Stimulated activated CD8-positive, alpha-beta memory T cell treated with anti-CD3 and anti-CD28 coated beads, Interleukin-7, amount 100 ng/mL, for 1 hour (primary cell): ENCODE results near the gene SETD5.
A peak's percentile ranks its signal among the peaks of the same experiment; 100 is the strongest.

Experiments used
- DNase-seq, 2 donors: peaks; one replicate each; pipeline ENCODE4 v3.0.0-alpha.2; 2020; ENCODE audit warnings: low read depth in 2 of 2

SETD5 gene, protein sequence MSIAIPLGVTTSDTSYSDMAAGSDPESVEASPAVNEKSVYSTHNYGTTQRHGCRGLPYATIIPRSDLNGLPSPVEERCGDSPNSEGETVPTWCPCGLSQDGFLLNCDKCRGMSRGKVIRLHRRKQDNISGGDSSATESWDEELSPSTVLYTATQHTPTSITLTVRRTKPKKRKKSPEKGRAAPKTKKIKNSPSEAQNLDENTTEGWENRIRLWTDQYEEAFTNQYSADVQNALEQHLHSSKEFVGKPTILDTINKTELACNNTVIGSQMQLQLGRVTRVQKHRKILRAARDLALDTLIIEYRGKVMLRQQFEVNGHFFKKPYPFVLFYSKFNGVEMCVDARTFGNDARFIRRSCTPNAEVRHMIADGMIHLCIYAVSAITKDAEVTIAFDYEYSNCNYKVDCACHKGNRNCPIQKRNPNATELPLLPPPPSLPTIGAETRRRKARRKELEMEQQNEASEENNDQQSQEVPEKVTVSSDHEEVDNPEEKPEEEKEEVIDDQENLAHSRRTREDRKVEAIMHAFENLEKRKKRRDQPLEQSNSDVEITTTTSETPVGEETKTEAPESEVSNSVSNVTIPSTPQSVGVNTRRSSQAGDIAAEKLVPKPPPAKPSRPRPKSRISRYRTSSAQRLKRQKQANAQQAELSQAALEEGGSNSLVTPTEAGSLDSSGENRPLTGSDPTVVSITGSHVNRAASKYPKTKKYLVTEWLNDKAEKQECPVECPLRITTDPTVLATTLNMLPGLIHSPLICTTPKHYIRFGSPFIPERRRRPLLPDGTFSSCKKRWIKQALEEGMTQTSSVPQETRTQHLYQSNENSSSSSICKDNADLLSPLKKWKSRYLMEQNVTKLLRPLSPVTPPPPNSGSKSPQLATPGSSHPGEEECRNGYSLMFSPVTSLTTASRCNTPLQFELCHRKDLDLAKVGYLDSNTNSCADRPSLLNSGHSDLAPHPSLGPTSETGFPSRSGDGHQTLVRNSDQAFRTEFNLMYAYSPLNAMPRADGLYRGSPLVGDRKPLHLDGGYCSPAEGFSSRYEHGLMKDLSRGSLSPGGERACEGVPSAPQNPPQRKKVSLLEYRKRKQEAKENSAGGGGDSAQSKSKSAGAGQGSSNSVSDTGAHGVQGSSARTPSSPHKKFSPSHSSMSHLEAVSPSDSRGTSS (N-terminal part only)

DNA sequence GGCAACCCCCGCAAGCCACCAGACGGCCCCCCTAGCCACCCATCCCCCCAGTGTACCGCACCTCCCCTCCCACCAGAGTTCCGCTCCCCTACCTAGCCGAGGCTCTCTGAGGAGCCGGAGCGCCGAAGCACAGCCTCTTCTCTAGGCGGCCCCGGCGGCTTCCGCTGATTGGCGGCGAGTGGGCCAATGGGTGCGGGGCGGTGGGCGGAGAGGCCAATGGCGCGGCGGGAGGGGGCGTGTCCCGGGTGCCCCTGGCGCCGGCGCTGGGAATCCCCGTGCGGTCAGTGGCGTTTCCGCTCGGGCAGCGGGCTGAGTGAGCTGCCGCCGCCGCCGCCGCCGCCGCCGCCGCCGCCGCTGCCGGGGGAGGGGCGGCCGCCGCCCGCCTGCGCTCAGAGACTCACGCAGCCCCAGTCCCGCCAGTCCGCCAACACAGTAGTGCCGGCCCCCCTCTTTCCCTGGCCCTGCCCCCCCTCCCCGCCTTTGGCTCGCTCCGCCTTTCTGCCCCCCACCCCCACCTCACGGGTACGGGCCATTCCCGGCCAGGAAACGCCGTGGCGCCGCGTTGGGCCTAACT is at the start of gene SETD5:
Gene SETD5, plus strand, starts transcription at position 284 of the 574 bp plus-strand sequence. CDS start 31,324 bp downstream, outside the sequence.
- peak; percentile 99 for DNase-seq

DNA sequence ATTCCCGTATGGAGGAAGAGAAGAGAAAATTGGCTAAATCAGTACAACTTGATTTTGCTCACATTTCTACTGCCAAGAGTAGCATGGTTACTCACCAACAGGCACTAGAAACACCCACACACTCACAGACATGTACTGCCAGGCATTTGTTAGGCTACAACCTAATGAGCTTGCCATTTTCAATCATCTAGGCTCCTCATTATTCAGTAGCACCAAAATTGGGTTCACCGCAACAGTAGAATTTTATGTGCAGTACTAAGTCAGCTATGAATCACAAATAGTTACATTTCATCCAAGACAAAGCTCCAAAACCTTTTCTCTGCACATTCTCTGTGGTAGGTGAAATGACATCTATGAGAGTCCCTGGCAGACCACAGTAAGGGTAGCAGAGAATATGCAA is 49.5 kb upstream of the SETD5 start:
- DNase-seq = no peak

DNA sequence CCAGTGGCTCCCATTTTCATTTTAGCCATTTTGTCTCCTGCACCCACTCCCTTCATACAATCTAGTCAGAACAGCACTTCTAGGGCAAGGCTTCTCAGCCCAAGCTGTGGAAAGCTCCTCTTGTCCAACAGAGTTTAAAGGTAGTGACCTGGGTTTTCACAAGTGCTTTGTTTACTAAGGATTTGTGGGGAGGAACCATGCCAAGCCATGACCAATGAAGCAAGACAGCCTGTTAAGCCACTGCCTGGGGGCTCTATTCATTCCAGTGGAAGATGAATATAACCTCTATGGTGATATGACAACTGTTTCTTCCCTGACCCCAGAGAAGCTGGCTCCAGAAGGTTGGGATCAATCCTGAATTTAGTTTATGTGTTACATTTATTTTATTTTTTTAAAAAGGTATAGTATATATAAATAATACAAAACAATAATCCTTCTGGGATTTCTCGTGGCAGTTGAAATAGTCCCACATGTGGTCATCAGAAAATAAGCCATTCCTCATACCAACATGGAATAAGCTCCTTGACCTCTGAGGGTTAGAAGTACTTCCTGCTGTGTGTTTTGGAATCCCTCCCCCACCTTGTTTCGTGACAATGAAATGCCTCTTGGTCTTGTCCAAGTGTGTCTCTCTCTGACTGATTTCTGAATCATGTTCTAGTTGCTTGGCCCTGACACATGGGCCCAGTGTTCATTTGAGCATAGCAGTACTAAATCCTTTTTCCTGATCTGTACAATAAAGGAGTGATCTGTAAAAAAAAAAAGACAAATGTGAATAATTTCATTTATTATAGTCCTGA is 47.9 kb upstream of the SETD5 start:
- no peak for DNase-seq

DNA sequence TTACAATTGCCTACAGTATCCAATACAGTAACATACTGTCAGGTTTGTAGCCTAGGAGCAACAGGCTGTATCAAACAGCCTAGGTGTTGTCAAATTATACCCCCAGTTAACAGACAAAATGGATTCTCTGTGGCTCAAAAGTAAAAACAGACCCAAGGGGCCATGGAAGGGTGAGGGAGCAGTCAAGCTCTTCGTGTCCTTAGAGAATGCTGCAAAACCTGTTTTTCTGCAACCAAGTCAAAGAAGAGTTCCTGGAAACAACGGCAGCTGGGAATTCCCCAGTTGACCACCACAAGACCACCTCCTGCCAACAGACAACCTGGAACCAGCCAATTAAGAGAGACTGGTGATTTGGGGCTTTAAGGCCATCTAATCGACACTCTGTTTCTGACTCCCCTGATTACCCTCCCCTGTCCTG is 45.7 kb upstream of the SETD5 start:
- no peak for DNase-seq

DNA sequence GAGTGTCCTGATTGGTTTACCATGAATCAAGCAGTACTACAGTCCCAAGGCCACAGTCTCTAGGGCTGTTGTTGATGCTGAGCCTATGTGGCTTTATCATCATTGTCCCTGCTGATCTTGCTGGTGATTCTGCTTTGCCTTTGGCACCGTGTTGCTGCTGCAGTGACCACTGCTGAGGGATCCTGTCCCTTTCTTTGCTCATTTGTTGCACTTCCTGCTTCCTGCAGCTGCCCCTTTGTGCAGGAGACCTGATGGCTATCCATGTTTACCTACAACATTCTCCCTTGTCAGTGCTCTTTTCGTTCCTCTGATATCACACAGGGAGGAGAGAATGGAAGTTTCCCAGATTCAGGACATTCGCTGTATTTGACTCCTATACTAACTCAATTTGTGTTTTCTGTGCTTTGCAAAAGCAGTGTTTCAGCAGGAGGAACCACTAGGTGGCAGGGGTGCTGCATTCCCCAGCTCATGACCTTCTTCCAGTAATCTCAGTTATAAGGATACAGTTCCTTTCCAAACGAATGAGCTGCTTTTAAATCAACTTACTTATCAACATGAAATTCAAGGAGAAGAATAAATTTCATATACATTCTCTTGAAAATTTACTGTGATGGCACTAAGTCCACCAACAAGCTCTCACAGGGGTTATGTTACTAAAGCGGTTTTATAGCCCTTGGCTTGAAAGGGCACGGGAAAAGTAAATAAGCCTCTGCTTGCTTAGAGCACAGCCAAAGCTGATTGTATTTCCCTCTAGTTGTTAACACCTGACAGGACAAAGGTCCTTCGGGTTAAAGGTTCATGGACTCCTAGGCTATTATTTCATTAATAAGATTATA is 44.3 kb upstream of the SETD5 start:
- peak; percentile 28 to 39 for DNase-seq

DNA sequence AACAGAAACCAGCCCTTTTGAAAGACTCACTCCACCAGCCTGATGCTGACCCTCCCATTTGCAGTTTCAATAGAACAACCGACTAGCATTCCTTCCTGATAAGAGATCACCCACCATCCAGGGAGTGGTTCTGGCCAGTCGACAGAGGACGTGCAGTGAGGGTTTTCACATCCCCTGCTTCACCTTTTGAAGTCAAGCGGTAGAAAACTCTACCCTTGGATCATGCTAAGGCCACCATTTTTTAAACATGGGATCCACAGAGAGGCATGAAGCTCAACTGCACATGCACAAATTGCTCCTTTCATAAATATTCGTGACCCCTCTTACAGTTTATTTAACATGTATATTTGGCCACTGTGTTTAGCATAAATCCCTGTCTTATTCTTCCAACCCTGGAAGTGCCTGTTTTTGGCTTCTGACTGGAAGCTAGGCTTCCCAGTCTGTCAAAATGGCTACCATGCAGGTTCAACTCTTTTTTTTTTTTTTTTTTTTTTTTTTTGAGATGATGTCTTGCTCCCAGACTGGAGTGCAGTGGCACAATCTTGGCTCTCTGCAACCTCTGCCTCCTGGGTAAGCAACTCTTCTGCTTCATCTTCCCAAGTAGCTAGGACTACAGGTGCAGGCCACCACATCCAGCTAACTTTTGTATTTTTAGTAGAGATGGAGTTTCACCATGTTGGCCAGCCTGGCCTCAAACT is 35.6 kb upstream of the SETD5 start:
- DNase-seq = no peak

DNA sequence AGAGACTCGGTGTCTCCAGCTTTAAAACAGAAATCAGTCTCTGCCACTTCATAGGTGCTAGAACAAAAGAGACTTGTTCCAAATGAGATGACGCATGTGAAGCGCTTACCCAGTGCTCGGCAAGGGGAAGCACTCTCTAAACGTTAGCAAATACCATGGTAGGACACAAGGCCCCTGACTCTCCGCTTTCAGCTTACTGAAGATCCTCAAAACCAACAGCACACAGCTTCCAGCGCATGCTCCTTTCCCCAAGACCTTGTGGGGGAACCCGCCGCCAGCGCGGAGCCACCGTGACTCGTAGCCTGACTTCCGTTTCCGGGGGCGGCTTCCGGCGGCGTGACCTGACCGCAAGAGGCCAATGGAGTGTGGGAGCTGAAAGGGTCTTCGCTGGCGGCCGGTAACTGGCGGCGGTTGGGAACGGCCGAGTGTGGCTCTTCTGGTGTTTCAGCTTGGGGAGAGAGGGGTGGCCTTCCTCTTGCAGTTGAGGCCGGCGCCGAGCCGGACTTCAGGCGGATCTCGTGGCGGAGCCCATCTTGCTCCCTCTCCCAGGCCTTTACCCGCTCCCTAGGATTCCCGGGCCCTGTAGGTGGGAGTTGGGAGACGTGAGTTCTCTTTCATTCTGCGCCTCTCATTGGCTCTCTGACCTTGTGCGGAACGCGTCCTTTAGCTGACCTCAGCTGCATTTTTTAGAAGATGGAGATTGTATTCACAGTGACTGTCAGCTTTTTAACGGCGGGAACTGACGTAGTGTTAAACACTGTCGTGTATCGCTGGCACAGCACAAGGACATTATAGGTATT is 34.5 kb upstream of the SETD5 start, which contains the start of gene THUMPD3:
Gene THUMPD3, plus strand, starts transcription at position 324 of the 800 bp plus-strand sequence. CDS start 2,015 bp downstream, outside the sequence.
- peak; percentile 84 to 88 for DNase-seq

DNA sequence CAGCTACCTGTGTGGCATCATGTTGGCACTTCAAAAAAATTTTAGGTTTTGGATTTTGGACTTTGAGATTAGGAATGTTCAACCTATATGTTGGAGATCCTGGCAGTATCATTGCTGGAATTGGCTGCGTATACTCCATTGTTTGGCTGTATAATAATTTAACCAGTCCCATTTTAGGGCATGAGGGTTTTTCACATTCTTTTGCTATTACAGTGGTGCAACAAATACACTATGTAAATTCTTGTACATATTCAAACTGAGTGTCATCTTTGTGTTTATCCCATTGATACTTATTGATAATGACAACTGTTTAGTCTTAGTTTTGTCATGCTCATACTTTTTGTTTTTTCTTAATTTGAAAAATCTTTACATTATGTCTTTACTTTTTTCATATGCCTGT is 27.9 kb upstream of the SETD5 start:
- no peak for DNase-seq

DNA sequence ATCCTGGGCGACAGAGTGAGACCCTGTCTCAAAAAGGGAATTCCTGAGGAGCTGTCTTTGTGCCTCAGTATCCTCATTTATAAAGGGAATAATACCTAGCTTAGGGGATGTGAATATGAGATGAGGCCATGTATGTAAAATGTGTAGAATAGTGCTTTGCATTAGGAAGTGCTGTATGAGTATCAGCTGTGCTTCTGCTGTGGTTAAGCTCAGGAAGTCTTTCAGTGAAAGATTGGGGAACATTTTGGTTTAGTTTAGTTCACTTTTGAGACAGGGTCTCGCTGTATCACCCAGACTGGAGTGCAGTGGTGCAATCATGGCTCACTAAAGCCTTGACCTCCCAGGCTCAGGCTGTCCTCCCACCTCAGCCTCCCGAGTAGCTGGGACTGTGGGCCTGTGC is 23.9 kb upstream of the SETD5 start:
- no peak for DNase-seq

DNA sequence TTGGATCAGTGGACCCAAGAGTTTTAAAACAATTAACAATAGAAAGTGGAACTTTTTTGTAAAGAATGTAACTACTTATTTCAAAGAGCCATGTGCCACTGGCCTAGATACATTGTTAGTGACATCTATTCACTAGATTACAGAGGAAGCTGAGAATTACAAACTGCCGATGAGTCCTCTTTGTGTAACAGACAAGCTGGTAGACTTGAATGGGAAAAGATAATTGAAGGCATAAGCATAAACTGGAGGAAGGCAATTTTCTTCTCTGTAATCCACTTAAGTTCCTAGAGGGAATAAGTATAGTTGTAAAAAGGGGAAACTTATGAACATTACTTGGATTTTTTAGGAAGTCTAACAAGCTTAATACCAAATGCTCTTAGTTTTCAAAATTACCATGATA is 19.4 kb upstream of the SETD5 start:
- DNase-seq = no peak

DNA sequence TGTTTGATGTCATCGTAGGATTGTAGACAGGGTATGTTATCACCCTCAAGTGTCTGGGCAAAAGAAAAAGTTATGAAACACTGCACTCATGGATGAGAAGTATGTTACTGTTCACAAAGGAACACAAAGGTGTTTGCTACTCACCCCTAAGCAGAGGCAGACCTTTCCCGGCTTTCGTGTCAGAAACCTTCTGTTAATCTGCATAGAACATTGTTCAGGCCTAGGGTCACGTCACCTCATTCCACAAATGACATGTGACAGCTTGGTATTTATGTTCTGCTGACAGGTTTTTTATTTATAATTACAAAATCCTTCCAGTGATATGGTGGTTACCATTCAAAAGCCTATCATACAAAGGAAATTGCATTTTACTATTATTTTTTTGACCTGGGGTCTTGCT is 18.1 kb upstream of the SETD5 start:
- no peak for DNase-seq

DNA sequence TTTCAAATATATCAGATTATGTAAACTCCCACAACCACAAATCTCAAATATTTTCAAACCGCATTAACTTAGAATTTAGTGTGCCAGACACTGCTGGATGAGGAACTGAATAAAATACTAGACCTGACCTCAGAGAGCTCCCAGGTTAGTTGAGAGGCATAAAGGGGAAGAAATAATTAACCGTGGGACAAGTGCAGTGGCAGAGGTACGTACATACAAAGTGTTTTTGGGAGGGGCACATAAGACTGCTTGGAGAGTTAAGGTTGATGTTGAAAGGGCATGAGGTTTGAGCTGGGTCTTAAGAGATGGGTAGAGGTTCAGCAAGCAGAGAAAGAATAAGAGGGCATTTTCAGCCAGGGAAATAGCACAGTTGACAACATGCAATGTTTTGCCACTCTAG is 17.4 kb upstream of the SETD5 start:
- no peak for DNase-seq

DNA sequence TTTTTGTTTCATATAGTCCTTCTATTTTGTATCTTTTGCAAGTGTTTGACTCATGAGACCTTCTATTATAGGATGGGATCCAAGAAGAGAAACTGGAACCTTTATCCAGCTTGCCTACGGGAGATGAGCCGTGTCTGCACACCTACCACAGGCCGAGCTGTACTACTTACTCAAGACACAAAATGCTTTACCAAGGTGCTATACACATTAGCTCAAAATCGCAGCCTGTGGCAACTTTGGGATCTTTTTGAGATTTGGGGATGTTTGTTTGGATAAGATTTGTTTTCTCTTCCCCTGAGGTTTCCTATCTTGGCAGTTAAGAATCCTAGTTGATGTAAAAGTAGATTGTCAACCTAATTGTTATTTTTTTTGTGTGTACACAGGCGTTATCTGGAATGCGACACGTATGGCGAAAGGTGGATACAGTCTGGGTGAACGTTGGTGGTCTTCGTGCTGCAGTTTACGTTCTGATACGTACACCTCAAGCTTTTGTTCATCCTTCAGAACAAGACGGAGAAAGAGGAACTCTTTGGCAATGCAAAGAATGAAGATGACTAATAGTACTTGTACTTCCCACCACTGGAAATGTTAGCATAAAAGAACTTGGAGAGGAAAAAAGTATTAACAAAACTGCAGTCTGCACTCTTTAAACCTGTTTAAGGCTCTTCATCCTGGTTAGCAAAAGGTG is 13.1 kb upstream of the SETD5 start:
- DNase-seq = no peak

DNA sequence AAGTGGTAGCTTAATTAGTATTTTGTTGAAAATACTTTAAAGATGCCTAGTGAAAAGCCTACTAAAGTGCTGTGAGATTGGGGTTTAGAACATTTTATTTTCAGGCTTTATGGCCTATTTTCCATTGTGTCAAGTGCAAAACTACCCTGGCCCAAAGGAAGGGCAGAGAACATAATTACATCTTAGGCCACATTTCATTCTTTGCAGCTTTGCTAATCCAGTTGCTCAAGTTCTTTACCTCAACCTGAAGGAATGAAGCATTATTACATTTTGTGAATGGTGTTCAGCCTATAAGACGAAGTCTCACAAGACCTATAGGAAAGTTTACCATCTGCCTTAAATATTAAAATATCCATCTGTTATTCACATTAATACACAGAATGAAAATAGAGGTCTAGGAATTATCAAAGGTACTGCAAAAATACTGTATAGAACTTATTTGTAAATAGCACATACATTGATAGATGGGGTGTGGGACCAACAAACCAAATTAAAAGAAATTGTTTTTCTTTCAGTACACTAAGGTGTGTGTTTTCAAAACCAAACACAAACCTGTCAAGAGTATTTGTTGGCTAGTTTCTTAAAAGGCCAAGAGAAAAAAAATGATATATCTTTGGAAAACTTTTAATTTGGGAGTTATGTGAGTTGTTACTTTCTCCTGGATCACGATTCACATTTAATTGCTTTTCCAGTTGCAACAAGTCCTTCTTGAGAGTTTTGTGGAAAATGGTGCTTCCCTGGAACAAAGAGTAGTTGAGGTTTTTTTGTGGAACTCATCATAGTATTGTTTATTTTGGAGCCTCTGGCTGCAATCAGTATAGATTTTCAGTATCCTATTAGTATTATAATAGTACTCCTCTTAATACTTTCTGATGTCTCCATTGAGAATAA is 12.0 kb upstream of the SETD5 start:
- no peak for DNase-seq

DNA sequence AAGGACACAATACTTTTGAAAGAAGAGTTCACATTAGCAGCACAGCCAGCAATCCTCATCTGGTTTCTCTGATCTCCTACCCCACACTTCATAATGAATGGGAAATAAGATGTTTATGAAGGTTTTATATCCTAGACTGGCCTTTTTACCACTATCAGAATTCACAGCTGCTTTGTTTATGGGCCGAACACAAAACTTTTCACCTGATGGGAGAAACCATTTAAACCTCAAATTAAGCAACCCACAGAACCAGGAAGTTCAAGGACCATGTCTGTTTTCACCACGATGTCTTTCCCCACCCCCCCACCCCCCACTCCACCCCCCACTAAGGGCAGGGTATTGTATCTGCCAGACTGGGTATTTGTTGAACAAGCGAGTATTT is 11.3 kb upstream of the SETD5 start:
- DNase-seq = no peak

DNA sequence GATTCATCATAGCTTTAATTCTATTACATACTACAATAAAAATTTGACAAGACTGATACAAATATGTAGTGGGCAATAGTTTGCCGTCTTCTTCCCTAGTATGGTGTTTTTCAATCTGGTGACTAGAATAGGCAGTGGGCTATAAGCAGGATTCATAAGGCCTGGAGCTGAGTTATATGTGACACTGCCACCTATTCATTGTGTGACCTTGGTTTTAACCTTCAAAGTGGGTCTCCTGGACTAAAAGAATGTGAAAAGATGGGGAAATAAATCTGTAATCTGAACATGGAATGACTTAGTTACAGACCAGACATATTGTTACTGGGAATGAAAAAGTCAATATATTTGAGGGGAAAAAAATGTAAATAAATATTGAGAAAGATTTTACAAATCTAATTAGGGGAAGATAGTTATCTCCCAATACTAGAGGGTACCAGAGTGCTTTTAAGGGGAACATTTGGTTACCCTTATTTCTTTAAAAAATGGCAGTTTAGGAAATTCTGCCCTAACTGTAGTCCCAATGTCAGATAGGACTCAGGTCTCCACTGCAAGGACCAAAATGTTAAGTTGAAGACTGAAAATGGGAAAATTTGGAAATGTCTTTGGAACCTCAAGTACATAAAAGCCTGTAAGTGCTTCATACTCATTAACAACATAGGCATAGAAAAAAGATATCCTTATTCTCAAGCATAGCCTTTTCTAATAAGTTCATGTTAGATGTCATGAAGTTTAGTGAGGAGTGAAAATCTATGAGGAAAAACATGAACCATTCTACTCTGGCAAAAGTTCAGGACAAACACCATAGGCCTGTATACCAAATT is 10.7 kb upstream of the SETD5 start:
- no peak for DNase-seq
